ENCODE measurements around the gene WBP2NL.
"Not testable (repeated sequence)": the region's sequence is repeated elsewhere in the genome, so short reads cannot be mapped to it uniquely, and the experiment has no call there.

Gene WBP2NL, protein sequence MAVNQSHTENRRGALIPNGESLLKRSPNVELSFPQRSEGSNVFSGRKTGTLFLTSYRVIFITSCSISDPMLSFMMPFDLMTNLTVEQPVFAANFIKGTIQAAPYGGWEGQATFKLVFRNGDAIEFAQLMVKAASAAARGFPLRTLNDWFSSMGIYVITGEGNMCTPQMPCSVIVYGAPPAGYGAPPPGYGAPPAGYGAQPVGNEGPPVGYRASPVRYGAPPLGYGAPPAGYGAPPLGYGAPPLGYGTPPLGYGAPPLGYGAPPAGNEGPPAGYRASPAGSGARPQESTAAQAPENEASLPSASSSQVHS

DNA sequence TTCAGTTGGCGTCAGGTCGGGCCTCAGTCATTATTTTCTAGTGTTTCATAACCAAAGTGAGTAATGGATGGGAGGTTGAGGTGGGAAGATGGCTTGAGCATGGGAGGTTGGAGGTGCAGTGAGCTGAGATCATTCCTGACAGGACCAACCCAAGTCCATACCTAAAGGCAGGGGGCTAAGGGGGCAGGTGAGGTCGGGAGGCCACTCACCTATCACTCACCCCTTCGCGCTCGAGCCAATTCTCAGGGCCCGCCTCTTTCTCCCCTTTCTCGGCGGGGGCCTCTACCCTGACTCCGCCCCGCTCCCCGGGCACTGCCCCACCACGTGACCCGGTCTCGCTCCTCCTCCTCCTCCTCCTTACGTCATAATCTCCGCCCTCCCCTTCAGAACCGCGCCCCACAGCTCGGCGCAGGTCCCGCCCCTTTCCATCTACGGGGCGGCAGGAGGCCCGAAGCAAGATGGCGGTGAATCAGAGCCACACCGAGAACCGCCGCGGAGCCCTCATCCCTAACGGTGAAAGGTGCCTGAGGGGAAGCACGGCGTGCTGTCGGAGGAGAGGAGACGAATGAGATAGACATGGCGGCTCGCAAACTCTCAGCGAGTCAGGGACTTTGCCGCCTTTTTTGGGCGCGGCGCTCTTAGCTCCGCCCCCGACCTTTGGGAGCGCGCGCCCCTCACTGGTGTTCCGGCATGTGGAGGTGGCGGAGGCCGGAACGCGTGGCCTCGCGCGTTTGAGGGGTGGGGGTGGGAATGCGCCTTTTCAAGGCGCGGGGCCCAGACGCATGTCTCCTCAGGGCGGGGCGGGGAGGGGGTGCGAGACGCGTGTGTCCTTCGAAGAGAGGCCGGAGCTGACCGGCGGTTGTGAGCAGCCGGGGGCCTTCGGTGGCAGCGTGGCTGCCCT lies at the start of gene WBP2NL:
WBP2NL (plus strand) TSS at position 428 of the 901 bp plus-strand sequence; CDS start at position 459, 31 bp downstream.
- DNase-seq: peak; percentile 86

DNA sequence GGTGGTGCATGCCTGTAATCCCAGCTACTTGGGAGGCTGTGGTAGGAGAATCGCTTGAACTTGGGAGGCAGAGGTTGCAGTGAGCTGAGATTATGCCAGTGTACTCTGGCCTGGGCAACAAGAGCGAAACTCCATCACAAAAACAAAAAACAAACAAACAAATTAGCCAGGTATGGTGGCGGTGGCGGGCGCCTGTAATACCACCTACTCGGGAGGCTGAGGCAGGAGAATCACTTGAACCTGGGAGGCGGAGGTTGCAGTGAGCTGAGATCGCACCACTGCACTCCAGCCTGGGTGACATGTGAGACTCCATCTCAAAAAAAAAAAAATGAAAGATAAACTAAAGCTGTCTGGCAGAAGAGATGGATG lies 49.7 kb upstream of the WBP2NL start:
- DNase-seq: not testable (repeated sequence)

DNA sequence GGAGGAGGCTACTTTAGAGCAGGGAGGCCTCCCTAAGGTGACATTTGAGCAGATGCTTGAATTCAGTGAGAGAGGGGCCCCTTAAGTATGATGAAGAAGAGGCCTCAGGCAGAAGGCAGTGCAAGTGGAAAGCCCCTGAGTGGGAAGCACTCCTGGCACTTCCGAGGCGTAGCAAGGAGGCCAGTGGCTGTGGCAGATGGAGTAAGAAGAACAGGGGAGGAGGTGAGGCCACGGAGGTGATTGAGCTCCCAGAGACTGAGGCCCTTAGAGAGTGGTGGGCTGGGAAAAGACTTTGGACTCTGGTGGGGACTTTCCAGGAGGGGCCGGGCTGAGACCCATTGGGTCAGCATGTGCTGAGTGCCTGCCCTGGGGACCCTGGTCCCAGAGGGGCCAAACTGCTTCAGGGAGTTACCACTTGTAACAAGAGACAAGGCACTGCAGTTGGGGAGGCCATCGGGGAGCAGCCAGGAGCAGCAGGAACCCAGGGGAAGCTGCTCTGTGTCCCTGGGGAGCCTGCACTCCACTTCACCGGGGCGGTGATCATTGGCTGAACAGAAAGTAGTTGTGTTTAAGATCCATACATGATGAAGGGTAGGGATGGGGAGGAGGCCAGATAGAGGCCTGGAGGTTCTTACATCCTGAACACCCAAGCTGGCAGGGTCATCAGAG lies 49.2 kb upstream of the WBP2NL start:
- DNase-seq: no peak

DNA sequence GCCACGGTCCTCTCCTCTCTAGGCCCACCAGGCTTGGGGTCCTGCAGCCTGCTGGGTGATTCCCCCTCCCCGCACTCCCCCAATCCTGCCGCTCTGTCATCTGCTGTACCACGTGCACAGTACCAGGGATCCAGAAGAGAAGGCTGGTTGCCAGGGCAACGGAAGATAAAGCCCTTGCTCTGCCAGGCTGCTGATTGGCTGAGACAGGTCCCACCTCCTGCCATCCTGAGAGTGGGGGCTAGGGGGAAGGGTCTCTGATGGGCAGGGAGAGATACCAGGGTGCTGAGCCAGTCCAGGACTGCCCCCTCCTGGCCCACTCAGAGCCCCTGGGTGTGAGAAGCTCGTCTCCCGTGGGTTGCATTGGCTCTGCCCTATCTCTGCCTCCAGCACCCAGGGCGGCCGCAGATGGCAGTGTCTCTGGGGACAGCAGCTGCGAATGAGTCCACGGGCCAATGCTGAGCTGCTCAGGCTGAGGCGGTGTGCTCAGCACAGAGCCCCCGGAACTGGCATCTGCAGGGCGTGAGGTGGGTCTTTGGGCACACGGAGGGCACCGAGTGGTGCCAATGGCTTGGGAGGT lies 46.6 kb upstream of the WBP2NL start, which contains the start of gene SMIM45:
SMIM45 (plus strand) TSS at position 253 of the 577 bp plus-strand sequence.
- no peak for DNase-seq

DNA sequence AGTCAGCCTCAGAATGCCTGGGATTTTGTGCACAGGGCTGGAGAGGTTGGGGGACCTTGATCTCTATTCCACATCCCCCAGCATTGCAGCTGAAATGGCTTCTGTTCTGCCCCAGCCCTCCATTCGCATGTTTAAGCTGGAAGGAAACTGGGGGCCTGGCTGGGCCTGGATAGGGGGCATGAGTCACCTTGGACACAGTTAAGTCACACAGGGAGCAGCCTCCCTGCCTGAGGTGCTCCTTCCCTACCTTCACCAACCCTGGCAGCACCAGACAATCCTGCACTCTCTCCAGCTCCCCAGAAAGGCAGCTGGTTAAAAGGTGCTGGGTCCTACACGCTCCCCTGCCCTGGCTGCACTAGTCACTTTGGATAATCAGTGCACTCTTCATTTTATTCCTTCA lies 45.9 kb upstream of the WBP2NL start:
- no peak for DNase-seq

DNA sequence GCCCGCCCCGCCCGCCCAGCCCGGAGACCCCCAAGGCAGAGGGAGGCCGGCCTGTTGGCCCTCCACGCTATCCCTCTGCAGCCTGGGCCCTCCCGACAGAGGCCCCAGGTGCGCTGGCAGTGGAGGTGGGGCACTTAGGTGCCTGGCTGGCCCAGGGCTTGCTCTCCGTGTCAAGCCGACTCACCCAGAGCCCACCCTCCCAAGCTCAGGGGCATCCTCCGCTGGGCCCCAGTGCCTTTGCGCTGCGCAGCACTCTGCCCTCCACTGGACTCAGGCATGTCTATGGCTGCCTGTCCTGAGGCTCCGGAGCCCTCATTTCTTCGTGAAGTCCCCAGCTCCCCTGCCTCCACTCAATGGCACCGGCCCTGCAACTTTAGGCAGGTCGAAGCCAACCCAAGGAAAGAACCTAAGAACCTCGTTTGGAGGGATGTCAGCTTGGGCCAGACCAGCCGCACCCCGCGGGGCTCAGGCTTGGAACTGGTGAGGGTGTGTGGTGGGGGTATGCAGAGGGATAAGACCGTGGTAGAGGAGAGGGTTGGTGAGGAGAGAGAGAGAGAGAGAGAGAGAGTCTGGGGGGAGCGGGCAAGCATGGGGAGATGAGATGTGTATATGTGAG lies 40.5 kb upstream of the WBP2NL start:
- DNase-seq: no peak

DNA sequence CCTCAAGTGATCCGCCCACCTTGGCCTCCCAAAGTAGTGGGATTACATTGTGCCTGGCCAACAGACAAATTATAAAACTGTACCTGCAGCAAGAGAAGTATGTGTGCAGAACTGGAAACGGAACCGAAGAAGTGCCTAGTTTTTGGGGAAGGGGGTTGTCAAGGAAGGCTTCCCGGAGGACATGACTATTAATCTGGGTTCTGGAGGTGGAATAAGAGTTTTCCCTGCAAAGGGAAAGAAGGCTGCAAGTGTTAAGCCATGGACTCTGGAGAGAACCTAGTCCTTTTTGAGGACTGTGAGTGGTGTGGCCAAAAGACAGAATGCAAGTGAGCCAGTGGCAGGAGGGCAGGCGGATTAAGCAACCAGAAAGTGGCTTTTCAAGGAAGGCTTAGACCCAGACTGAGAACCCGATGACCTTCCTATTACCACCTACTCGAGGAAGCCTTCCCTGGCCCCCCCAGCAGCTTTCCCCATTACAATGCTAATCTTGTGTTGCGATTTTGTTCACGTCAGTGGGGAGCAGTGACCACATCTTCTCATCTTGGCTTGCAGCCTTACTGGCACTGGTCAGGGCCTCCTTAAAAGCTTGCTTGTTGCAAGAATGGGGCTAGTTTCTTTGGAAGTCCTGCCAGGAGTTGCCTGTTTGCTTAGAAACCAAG lies 35.0 kb upstream of the WBP2NL start:
- no peak for DNase-seq

DNA sequence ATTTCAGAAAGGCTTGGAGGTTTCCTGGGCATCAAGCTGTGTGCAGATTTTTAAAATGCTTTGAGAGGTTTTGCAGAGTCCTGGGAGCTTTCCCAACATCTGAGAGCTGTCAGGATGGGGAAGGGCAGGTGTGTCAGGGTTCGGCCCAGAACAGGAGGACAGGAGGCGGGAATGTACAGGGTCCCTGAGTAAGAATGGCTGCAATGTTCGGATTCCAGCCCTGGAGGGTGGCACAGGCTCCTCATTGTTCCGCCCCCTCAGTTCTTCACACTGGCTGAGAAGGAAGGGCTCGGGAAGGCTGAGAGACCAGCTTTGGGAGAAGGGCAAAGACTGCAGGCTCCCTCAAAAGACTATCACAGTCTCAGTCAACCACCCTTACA lies 34.5 kb upstream of the WBP2NL start:
- no peak for DNase-seq

DNA sequence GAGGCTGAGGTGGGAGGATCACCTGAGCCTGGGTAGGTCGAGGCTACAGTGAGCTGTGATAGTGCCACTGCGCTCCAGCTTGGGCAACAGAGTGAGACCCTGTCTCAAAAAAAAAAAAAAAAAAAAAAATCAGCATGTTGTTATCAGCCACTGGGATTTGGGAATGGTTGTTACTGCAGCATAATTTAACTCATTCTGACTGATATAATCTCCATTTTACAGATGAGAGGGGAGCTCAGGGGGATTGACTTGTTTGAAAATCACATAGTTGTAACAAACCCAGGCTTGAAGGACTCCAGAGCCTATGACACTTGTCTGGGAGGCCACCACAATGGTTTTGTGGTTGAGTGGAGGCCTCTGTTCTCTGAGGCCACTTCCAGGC lies 32.4 kb upstream of the WBP2NL start:
- no peak for DNase-seq

DNA sequence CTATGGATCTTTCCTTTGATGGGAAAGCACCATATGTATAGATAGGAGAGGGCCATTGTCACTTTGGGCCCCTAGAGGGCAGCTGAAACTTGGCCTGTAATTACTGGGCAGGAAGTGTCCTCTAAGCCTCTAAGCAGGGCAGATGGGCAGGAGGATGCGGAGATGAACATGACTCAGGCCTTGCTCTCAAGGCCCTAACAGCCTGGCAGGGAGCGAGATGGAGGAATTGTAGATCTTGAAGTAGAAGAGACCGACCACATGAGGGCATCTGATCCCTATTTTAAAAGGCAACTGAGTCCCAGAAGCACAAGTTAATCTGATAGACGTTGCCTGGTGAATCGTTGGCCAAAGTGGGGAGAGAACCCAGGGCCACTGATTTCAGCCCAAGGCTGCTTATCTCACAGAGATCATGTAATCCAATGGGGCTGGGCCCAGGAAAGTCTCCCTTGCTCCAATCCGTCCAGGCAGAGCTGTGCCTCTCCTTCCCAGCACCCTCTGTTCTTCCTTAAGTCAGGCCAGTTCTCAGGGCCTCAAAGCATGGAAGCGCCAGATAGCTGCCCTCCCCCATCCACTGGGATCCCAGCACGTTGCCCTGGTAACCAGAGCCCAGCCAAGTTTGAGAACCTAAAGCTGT lies 31.9 kb upstream of the WBP2NL start:
- no peak for DNase-seq

DNA sequence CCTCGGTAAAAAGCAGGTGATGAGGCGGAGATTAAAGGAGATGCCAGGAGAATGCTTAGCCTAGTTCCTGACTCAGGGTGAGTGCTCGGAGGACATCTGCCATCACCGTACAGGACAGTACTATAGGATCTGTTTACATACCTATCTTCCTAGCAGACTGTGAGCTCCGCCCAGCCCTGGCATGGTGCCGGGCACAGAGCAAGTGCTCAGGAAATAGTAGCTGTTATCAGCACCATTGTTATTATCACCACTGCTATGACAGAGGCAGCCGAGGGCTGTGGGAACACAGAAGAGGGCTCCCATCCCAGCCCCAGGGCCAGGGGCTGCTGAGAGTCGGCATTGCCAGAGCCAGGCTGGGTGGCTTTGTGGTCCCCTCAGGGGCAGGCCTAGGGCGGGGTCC lies 30.0 kb upstream of the WBP2NL start:
- no peak for DNase-seq

DNA sequence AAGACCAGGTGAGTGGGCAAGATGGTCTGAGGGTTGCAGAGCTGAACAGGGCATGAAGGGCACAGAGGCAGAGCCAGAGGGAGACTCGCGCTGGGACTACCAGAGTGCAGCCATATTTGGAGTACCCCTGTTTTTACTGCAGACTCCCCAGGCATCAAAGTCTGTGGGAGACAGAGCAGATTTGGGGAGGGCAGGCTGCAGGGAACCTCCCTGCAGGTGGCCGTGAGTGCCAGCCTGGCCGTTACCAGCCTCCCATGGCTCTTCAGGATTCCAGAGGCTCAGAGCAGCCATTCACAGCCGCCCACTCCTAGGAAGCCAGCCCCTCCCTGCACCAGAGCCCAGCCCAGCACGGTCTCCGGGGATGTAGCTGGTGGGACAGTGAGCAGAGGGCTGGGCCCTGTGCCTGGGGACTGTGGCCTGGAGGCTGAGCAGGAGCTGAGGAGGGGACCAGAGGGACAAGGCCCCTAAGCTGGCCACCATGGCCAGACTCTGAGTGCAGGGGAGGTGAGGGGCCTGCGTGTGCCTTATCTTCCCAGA lies 29.4 kb upstream of the WBP2NL start, which contains the start of gene SEPTIN3:
SEPTIN3 (plus strand) TSS at position 334 of the 537 bp plus-strand sequence. CDS start 2,050 bp downstream, outside the sequence.
- DNase-seq: no peak

DNA sequence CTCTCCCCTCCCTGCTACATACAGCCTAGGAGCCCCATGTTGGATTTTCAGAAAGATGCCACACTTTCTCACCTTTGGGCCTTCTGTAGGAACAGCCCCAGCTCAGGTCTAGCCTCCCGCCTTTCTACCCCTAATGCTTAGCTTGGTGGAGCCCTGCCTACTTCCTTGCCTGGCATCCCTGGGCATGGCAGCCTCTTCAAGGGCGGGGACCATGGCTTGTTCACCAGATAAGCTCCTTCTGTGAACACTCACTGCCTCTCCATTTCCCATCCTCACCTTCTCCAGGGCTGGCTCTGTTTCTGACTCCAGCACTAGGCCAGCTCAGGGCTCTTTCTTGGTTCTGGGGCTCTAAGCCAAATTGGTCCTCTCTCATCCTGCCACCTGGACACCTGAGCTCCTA lies 28.0 kb upstream of the WBP2NL start:
- DNase-seq: no peak

DNA sequence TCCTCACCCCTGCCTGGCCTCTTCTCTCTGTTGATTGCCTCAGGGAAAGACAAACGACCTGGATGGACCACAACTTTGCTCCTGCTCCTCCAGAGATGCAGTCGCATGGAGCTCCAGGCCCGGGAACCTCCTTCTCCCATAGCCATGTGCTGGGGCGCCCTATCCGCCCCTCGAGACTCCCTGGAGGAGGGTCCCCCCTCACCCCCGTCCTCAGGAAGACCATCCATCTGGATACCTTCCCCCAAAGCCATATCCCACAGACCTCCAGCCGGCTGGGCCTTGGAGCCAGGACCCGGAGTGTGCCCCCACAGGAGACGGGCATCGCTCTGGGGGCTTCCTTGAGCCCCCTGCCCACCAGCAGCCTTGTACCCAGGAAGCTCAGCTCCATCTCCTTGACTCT lies 27.2 kb upstream of the WBP2NL start:
- no peak for DNase-seq

DNA sequence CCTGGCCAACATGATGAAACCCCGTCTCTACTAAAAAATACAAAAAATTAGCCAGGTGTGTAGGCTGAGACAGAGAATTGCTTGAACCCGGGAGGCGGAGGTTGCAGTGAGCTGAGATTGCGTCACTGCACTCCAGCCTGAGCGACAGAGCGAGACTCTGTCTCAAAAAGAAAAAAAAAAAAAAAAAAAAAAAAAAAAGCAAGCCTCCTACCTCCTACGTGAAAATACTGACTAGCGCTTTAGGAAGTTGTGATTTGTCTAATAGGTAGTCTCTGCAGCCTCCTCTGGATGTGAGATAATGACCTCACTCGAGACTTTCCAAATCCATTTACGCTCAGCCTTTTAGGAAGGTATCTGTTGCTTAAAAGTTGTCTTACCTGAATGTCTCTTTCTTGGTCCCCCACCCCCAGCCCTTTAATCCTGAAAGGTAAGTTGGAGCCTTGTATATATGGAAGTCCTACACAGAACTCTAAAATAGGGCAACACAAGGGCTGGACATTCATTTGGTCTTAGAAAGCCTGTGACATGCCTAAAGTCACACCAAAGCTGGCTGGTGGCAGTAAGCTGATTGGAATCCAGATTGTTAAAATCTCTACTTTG lies 23.8 kb upstream of the WBP2NL start:
- DNase-seq: no peak

DNA sequence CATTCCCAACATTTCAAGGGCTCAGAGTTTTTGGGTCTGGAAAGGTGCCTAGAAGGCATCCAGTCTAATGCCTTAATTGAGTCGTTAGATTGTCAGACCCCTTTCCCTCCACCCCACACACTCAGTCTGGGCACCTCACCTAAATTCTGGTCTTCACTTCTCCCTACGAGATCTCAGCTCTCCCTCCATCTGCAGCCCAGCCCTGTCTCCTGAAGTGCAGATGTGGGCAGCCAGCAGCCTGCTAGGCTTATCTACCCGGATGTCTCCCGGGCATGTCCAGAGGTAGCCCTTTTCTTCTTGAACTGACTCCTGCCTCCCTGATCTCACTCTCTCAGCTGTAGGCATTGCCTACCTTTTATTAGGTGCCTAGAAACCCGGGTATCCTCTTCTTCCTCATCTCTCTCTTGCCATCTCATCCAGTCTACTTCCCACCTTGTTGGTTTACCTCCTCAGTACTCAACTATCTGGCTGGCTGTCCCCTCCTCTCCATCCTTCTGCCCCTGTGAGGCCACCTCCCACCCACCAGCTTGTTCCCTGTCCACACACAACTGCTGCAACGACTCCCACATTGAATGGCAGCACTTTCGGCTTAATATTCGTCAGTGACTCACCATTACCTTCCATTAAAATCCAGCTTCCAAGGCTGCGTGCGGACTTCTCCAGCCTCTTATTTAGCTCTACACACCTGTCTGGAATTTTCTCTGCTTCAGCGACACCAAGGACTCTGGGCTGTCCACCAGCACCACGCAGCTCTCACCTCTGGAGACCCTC lies 23.1 kb upstream of the WBP2NL start:
- no peak for DNase-seq

DNA sequence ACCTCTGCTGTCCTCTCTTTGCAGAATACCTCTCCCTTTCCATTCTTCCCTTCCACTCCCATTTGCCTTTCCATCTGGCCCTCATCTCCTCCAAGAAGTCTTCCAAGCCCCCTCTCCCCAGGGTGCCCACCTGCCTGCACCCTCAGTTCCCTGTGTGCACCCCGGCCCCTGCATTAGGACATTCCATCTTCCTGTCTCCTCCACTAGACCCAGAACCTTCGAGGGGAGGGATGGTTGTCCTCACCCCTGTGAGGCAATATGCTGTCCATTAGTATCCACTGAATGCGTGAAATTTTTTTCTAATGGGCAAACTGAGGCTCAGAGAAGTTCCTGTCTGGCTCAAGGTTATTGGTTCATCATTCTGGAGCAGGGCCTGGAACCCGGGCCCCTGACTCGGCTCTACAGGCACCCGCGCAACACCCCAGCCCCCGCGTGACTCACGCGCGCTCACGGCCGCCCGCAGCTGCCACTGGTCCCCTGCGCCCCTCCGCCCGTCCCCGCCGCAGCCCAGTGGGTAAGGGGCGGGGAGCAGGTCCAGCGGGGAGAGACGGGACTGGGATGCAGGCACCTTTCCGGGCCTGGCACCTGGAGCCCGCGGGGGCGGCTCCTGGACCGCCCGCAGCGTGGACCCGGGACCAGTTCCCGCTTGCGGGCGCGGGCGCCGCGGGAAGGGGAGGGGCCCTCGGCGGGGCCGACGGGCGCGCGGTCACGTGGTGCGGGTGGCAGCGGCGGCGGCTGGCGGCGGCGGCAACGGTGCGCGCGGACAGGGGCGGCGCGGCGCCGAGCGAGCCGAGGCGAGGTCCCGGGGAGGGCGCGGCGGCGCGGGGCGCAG lies 22.3 kb upstream of the WBP2NL start:
- DNase-seq: peak; percentile 47

DNA sequence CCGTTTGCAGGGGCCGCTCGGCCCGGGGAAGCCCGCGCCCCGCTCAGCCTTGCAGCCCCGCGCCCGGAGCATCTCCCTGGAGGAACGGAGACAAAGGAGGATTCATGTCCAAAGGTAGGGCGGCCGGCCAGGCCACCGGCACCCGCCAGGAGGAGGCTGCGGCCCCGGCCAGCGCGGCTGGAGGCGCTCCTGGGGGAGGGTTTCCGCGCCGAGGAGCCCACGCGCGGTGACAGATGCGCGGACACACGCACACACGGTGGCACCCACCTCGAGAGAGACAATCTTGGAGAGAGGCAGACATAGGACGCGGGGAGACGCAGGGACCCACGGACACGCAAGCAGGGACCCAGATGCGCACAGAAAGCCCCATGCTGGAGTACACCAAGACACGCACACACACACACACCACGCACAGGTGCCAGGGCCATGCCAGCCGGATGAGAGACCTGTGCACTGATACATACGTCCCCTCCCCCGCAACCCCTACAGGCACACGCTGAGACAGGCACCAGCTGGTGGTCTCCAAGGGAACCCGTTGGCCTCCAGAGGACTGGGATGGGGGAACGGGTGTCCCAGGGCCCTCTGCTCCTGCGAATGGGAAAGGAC lies 21.5 kb upstream of the WBP2NL start:
- DNase-seq: no peak

DNA sequence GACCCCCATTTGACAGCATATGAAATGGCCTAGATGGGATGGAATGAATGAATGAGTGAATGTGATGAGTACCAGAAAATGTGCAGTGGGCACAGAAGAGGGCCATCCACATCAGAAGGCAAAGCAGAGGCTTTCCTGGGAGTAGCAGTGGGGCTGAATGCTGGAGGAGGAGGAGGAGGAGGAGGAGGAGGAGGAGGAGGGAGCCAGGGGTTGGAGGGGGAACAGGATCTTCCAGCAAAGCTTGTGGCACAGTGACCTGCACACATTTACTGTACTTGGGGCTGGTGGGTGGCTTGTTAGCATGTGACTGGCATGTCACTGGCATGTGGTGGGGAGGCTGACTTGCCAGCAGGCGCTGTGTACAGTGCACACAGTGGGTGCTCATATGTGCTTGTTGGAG lies 19.9 kb upstream of the WBP2NL start:
- DNase-seq: no peak
